ENCODE measurements around the gene SLC30A3. TPM values are rescaled to one million over a fixed set of nuclear protein-coding genes. Genes with fewer than 3 reads are reported as not detected.

Gene SLC30A3
- total and polyA plus RNA-seq, 2 of the 13 experiments (the other 11 are each of a cell fraction or from before 2014, with no cell fraction given): 0.38 to 0.79 TPM

GRCh38 chr2:27209621-27210401 lies 53.0 kb downstream of the SLC30A3 start (continued):
- TF ChIP-seq ZNF441 (CRISPR knock-in tag; IDR thresholded peaks at IDR 0.05; ENCODE audit: borderline replicate concordance) (no peak), BCLAF1 (IDR thresholded peaks at IDR 0.05) (no peak), PREB (CRISPR knock-in tag; IDR thresholded peaks at IDR 0.05) (no peak), HOXD1 (CRISPR knock-in tag; IDR thresholded peaks at IDR 0.05) (no peak), MYC (CRISPR knock-in tag; IDR thresholded peaks at IDR 0.05; ENCODE audit: borderline replicate concordance) (no peak), ZKSCAN5 (CRISPR knock-in tag; IDR thresholded peaks at IDR 0.05) (no peak), FOXA3 (CRISPR knock-in tag; IDR thresholded peaks at IDR 0.05) (peak; percentile 42; the same call in 1 of the 2 replicates), ZSCAN9 (CRISPR knock-in tag; IDR thresholded peaks at IDR 0.05; ENCODE audit: borderline replicate concordance) (no peak), TBX2 (CRISPR knock-in tag; IDR thresholded peaks at IDR 0.05; ENCODE audit: borderline replicate concordance) (no peak; the same call in 1 of the 2 replicates), CHCHD3 (CRISPR knock-in tag; IDR thresholded peaks at IDR 0.05) (no peak), PLSCR1 (CRISPR knock-in tag; IDR thresholded peaks at IDR 0.05; ENCODE audit: borderline replicate concordance) (no peak), ZNF136 (CRISPR knock-in tag; IDR thresholded peaks at IDR 0.05; ENCODE audit: low read depth) (no peak), ZNF329 (CRISPR knock-in tag; IDR thresholded peaks at IDR 0.05; ENCODE audit: low read depth) (no peak), FOXM1 (CRISPR knock-in tag; IDR thresholded peaks at IDR 0.05) (no peak), ZNF772 (CRISPR knock-in tag; IDR thresholded peaks at IDR 0.05) (0 out of 2 replicates have a peak, but pooled peaks have one; percentile 19), MTF2 (CRISPR knock-in tag; IDR thresholded peaks at IDR 0.05; ENCODE audit: borderline replicate concordance) (no peak), ZNF816 (CRISPR knock-in tag; IDR thresholded peaks at IDR 0.05; ENCODE audit: borderline replicate concordance) (no peak), BORCS8-MEF2B (CRISPR knock-in tag; IDR thresholded peaks at IDR 0.05) (no peak), CREB1 (IDR thresholded peaks at IDR 0.05) (no peak), CREB1 (CRISPR knock-in tag; IDR thresholded peaks at IDR 0.05) (no peak; the same call in 1 of the 2 replicates)
